HEK293T (cell line): Measurements from ENCODE around the gene ZNF804B.

ENCODE experiments used
- CTCF ChIA-PET: fragments of 350-600 bp; formaldehyde crosslinking; extraction: SDS; loops from one replicate; lab custom pipeline; 2021; ENCODE audit warnings: antibody characterized with exemption, inconsistent platforms; lab: Yijun Ruan, JAX
- POLR2A ChIA-PET: fragments of 350-600 bp; formaldehyde crosslinking; extraction: SDS; loops from one replicate; lab custom pipeline; 2020; ENCODE audit warnings: antibody characterized with exemption, inconsistent platforms; lab: Yijun Ruan, JAX
- DNase-seq: peaks from one replicate; pipeline ENCODE4 v3.0.0; 2012; ENCODE audit warnings: mixed read lengths; ENCODE audit errors: extremely low spot score
- ARNT ChIP-seq: fragments of 450-650 bp; IDR thresholded peaks from 2 replicates; pipeline ENCODE4 v1.6.1; 2017; ENCODE audit warnings: mild to moderate bottlenecking
- BHLHE40 ChIP-seq: fragments of 450-650 bp; IDR thresholded peaks from 2 replicates; pipeline ENCODE4 v1.6.1; 2016; ENCODE audit warnings: mild to moderate bottlenecking, moderate library complexity, borderline replicate concordance
- CTBP1 ChIP-seq: fragments of 450-650 bp; IDR thresholded peaks from 2 replicates; pipeline ENCODE4 v1.6.1; 2016; ENCODE audit warnings: borderline replicate concordance
- ELF4 ChIP-seq: fragments of 450-650 bp; IDR thresholded peaks from 2 replicates; pipeline ENCODE4 v1.6.1; 2017; ENCODE audit warnings: antibody characterized with exemption
- FOXA1 ChIP-seq: fragments of 450-650 bp; IDR thresholded peaks from 2 replicates; pipeline ENCODE4 v1.6.1; 2016; ENCODE audit warnings: mild to moderate bottlenecking
- FOXK2 ChIP-seq: fragments of 450-650 bp; IDR thresholded peaks from 2 replicates; pipeline ENCODE4 v1.6.1; 2016; ENCODE audit warnings: mild to moderate bottlenecking
- FOXM1 ChIP-seq: fragments of 450-650 bp; IDR thresholded peaks from 2 replicates; pipeline ENCODE4 v1.6.1; 2017; ENCODE audit warnings: mild to moderate bottlenecking, borderline replicate concordance
- HDGF ChIP-seq: fragments of 450-650 bp; IDR thresholded peaks from 2 replicates; pipeline ENCODE4 v1.6.1; 2017; ENCODE audit warnings: antibody characterized with exemption, borderline replicate concordance
- L3MBTL2 ChIP-seq: fragments of 450-650 bp; conservative IDR thresholded peaks from 2 replicates; pipeline ENCODE4 v1.6.1; 2016; ENCODE audit warnings: mild to moderate bottlenecking
- LEF1 ChIP-seq: fragments of 450-650 bp; IDR thresholded peaks from 2 replicates; pipeline ENCODE4 v1.6.1; 2017; ENCODE audit warnings: mild to moderate bottlenecking, borderline replicate concordance
- NFRKB ChIP-seq: fragments of 450-650 bp; IDR thresholded peaks from 2 replicates; pipeline ENCODE4 v1.6.1; 2016; ENCODE audit warnings: mild to moderate bottlenecking, moderate library complexity
- PKNOX1 ChIP-seq: fragments of 450-650 bp; IDR thresholded peaks from 2 replicates; pipeline ENCODE4 v1.6.1; 2016
- SP1 ChIP-seq: fragments of 450-650 bp; IDR thresholded peaks from 2 replicates; pipeline ENCODE4 v1.6.1; 2017
- SUZ12 ChIP-seq: fragments of 450-650 bp; IDR thresholded peaks from 2 replicates; pipeline ENCODE4 v1.6.1; 2016; ENCODE audit warnings: mild to moderate bottlenecking
- TARDBP ChIP-seq: fragments of 450-650 bp; IDR thresholded peaks from 2 replicates; pipeline ENCODE4 v1.6.1; 2016
- ZNF384 ChIP-seq: fragments of 450-650 bp; IDR thresholded peaks from 2 replicates; pipeline ENCODE4 v1.6.1; 2016

The ZNF804B gene

DNA sequence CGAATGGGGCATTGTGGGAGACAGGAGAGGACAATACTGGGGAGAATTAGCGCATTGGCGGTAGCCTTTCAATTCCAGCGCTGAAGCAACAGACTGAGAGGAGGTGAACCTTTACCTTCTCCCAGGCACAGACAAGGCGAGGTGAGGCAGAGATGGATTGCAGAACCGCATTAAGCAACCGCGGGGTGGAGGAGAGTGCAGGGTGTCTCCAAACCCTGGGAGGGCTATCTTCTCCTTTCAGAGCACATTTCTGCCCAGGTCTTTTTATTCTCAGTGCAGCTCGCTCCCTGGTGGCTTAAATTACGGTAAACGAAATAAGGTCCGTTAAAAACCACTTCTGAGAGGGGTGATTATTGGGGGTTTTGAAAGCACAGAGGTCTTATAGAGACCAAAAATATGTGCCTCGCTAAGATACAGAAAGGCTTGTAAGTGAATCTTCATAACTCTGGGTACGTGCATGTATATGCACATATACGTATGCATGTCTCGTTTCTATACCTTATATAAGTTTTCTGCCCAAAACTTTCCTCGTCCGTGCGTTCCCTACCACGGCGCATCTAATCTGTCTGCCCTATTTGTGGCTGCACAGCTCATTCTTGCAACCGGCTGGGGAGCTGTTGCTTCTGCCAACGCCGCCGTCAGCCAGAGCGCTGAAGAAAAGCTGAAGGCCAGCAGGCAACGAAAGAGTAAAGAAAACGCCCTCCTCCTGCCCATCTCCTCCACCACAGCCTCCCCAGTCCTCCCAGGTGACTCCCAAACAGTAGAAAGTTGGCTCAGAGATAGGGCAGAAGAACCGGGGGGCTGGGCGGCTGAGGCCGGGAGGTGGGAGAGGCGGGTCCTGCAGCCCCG is 895 bp upstream of the ZNF804B start:
- ChIA-PET CTCF (no interaction called here), POLR2A (no interaction called here)
- DNase-seq = peak; percentile 46
- TF ChIP-seq FOXM1 (no peak), LEF1 (no peak), FOXK2 (no peak), FOXA1 (no peak), NFRKB (no peak), ARNT (no peak), L3MBTL2 (no peak)

GRCh38 chr7:88760136-88760515 is 626 bp downstream of the ZNF804B start:
- ChIA-PET POLR2A (no interaction called here), CTCF (no interaction called here)
- no peak for DNase-seq
- TF ChIP-seq PKNOX1 (peak; percentile 16; the same call in 1 of the 2 replicates), BHLHE40 (no peak), ZNF384 (no peak)

GRCh38 chr7:88761779-88762178 is 2.3 kb downstream of the ZNF804B start:
- ChIA-PET POLR2A (no interaction called here), CTCF (no interaction called here)
- TF ChIP-seq FOXA1 (no peak), SP1 (no peak), L3MBTL2 (no peak), CTBP1 (no peak)
- DNase-seq = no peak

- ChIA-PET POLR2A (no interaction called here), CTCF (interaction anchor here (0.6 kb wide), 1 partner anchor 580 kb away, joined by 3 read pairs; no protein-coding TSS in a partner anchor)
- no peak for DNase-seq
- no peak for TF ChIP-seq CTBP1
- TF ChIP-seq FOXK2 = no peak
- TF ChIP-seq BHLHE40 = no peak
- TF ChIP-seq FOXM1 = no peak
- TF ChIP-seq ZNF384 = no peak
- TF ChIP-seq ARNT = no peak
- no peak for TF ChIP-seq NFRKB
- TF ChIP-seq ELF4 = no peak
- TF ChIP-seq HDGF = no peak
- no peak for TF ChIP-seq PKNOX1
- no peak for TF ChIP-seq SUZ12
- TF ChIP-seq LEF1 = no peak
- no peak for TF ChIP-seq TARDBP
- TF ChIP-seq SP1 = no peak
- no peak for TF ChIP-seq FOXA1
- no peak for TF ChIP-seq L3MBTL2
These were observed 11.9 kb downstream of the ZNF804B start for GRCh38 chr7:88771417-88771816.

DNA sequence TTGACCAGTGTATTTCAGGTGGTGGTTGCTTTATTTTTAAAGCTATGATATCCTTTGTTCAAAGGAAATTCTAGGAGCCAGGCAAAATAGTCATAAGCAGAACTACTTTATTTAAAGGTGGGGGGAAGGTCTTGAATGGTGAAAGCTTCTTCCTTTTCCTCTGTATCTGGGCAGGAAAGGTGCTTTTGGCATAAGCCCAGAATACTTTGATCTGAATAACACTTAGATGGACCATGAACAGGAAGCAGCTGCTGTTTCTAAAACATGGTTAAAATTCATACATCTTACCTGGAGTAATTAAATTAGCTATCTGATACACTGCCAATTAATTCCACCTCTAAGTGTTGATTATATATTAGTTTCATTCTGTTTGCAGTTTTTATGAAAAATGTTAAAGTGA is 13.3 kb downstream of the ZNF804B start:
- ChIA-PET CTCF (no interaction called here), POLR2A (no interaction called here)
- DNase-seq = no peak
- TF ChIP-seq PKNOX1 (no peak), SUZ12 (no peak), TARDBP (no peak), SP1 (no peak), FOXM1 (no peak), FOXA1 (no peak), NFRKB (no peak), FOXK2 (no peak), ARNT (no peak), BHLHE40 (no peak), L3MBTL2 (no peak), HDGF (no peak)

DNA sequence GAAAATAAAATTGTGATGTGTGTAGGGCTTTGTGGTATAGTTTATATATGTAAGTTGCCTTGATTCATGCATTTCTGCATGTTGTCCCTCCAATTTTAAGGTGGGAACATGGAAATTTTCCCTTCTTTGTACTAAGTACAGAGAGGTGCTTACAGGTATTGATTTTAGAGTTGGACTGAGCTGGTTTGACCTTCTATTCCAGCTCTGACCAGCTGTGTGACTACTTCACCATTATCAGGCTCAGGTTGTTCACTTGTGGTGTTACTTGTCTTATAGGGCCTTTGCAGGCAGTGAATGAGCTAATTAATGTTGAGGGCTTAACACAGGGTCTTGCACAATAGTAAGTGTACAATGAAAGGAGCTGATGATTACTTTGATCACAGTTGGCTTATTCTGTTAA is 16.3 kb downstream of the ZNF804B start:
- CTCF ChIA-PET = no interaction called here
- no peak for TF ChIP-seq ARNT
- no peak for TF ChIP-seq FOXM1
- TF ChIP-seq LEF1 = no peak
- TF ChIP-seq NFRKB = no peak
- TF ChIP-seq PKNOX1 = no peak
- no peak for TF ChIP-seq ELF4
- no peak for TF ChIP-seq SP1
- TF ChIP-seq SUZ12 = no peak
- no peak for TF ChIP-seq TARDBP
- no peak for TF ChIP-seq ZNF384
- DNase-seq = no peak
- POLR2A ChIA-PET = no interaction called here
